ENCODE measurements around the gene EQTN.

EQTN gene

GRCh38 chr9:27297050-27297449, at the start of gene EQTN:
Gene EQTN, minus strand, starts transcription at chr9:27297150. Its CDS starts 95 bp downstream, at chr9:27297055.
- no peak for DNase-seq

- peak in 6 of 14 donors; percentile 26 to 74 (median 46) for DNase-seq
These were observed 47.8 kb upstream of the EQTN start for GRCh38 chr9:27344776-27345175.

- DNase-seq, result no peak
These were observed 44.8 kb upstream of the EQTN start for GRCh38 chr9:27341545-27342294.

GRCh38 chr9:27340961-27341511, 44.1 kb upstream of the EQTN start:
- DNase-seq, result peak in 3 of 14 donors; percentile 31 to 46 (median 42)

- no peak for DNase-seq
These were observed 43.3 kb upstream of the EQTN start for GRCh38 chr9:27340285-27340674.

GRCh38 chr9:27339661-27340284, 42.8 kb upstream of the EQTN start:
- DNase-seq, result peak in 1 of 14 donors; percentile 47

GRCh38 chr9:27338527-27338903, 41.6 kb upstream of the EQTN start:
- peak in 4 of 14 donors; percentile 47 to 66 (median 56) for DNase-seq

GRCh38 chr9:27337833-27338526, 41.0 kb upstream of the EQTN start:
- DNase-seq, result peak in 2 of 14 donors; percentile 52 to 56

GRCh38 chr9:27337236-27337635, 40.3 kb upstream of the EQTN start:
- DNase-seq, result no peak

- no peak for DNase-seq
These were observed 39.9 kb upstream of the EQTN start for GRCh38 chr9:27336829-27337228.

GRCh38 chr9:27336126-27336525, 39.2 kb upstream of the EQTN start:
- no peak for DNase-seq

- DNase-seq, result no peak
These were observed 38.1 kb upstream of the EQTN start for GRCh38 chr9:27335075-27335474.

GRCh38 chr9:27333241-27334052, 36.5 kb upstream of the EQTN start:
- peak in 11 of 14 donors; percentile 30 to 71 (median 65) for DNase-seq

GRCh38 chr9:27331393-27331792, 34.4 kb upstream of the EQTN start:
- no peak for DNase-seq

GRCh38 chr9:27329291-27329690, 32.3 kb upstream of the EQTN start:
- no peak for DNase-seq

GRCh38 chr9:27328483-27328882, 31.5 kb upstream of the EQTN start:
- no peak for DNase-seq

GRCh38 chr9:27311184-27311583, 14.2 kb upstream of the EQTN start:
- no peak for DNase-seq

GRCh38 chr9:27310582-27310981, 13.6 kb upstream of the EQTN start:
- DNase-seq, result no peak

- no peak for DNase-seq
These were observed 11.9 kb upstream of the EQTN start for GRCh38 chr9:27308691-27309390.

GRCh38 chr9:27304521-27304920, 7.6 kb upstream of the EQTN start:
- no peak for DNase-seq

- DNase-seq, result no peak
These were observed 6.3 kb upstream of the EQTN start for GRCh38 chr9:27303219-27303618.

- no peak for DNase-seq
These were observed 3.0 kb downstream of the EQTN start for GRCh38 chr9:27293996-27294395.

Measured in C1 segment of cervical spinal cord (tissue), 14 donors.